Dermis blood vessel endothelial cell (primary cell): ENCODE data around the gene TCF4. TPM values are rescaled to one million over a fixed set of nuclear protein-coding genes. Genes with fewer than 3 reads are reported as not detected.
A peak's percentile ranks its signal among the peaks of the same experiment; 100 is the strongest.

ENCODE experiments used
- DNase-seq: peaks from one replicate; pipeline ENCODE4 v3.0.0; 2010
- total RNA-seq: library from RNA; depleted of rRNA; stranded (reverse); fragments of >200 nt; gene quantifications from 2 replicates; pipeline ENCODE4 v1.2.3, GENCODE V29; 2014

TCF4 gene
- total RNA-seq, 1 donor from 2014 or later: 759 TPM

DNA sequence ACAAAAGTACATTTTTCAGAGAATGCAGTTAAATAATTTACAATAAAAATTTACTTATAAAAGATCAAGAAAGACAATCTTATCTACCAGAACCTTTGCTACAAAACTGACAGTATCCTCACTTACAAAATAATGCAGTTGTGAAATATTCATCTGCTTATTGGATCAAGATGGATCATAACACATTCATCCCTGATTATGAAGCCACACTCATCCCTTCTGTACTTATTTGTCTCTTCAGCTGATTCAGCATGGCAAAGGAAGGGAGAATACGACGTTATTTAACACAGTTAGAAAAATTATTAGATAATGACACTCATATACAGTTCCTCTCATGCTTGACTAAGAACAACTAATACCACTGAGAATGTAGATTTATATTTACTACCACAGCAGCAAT lies 46.4 kb downstream of the TCF4 start:
- no peak for DNase-seq

DNA sequence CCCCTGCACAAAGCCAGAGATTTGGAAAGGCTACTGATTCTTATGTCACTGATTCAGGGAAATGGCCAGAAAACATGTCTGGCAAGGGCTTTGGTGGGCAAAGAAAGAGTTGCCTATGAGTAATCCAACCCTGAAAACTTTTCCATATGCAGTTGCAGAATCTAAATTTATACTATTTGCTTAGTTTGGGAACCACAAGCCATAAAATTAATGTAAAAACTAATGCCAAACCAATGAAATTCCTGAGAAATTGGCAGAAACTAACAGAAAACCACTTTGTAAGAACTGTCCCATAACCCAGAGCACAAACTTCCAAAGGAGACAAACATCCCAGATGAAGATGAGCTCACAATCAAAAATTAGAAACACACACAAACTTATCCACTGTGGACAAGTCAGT lies 48.8 kb downstream of the TCF4 start:
- DNase-seq: no peak

DNA sequence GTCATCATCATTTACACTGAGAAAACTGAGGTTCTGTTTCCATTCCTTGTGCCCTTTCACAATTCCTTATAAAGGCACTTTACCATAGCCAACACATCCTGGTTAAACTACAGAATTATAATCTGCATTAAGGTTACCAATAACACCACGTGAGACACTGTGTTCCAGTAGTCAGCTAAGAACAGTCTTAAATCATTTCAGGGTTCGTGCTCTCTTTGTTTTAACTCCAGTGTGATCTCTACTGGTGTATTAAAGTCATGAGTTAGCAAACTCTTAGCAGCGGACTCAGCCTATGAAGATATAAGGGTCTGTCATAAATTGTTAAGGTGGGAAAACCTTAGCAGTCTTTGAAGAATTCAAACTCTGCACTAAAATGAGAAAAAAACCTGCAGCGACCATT lies 53.0 kb downstream of the TCF4 start:
- DNase-seq: no peak

DNA sequence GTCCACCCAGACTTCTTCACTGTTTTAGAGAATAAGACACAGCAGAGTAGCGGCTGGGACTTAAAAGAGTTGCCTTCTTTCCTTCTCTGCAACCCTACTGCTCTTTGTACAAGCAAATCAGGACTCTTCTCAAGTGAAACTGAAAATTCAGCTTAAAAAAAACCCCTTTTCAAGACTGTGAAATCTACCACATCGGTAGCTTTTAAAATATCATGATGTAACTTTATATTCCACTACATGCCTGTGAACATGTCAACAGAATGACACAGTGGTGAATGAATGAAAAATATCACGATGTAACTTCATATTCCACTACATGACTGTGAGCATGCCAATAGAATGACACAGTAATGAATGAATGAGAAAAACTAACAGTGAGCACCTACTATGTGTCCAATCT lies 53.4 kb downstream of the TCF4 start:
- DNase-seq: no peak

DNA sequence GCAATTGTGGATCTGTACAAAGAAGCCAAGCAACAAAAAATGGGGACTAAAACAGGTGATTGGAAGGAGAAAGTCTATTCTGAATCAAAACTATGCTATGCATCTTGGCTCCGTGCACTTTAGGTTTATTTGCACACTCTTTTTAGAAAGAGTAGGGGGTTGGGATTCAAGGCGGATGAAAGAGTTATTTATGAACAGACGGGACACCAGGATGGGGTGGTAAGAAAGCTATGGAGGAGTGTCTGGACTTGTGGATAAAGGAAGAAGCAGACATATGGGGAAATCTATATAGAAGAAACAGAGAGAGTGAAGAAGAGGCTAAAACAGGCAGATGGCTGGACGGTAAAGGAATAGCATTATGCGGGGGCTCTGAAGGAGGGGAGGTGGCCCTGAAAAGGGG lies 57.8 kb downstream of the TCF4 start:
- DNase-seq: no peak

DNA sequence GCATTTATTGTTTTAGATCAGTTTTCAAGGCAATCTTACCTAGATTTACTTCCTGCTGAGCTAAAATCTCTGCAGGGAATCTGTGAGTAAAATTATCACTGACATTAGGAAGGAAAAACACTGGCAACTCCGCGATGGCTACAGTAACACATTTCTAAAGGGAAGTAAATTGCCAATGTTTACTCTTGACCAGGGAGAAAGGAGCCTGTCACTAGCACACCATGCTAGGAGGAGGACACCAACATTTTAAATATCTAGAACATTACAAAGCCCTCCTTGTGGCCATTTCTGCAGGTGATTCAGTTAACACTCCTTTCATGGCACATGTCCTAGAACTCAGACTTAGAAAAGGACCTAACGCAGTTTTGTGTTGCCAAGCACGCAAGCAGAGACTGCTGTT lies 58.4 kb downstream of the TCF4 start:
- DNase-seq: no peak

DNA sequence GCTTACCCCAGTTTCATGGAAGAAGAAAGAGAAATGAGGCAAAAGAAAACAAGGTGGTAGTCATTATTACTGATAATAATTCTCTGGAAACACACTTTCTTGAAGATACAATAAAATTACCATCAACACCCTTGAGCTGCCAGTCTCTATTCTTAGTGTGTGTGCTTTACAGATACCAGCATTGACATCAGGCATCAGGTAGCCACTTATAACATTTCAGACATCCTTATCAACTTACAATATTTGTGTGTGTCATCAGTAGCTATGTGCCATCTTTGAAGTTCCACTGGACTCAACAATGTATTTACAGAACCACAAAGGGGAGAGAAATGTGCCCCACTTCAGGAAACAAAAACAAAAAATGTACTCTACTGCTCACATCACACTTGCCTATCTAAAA lies 62.1 kb downstream of the TCF4 start:
- DNase-seq: no peak

DNA sequence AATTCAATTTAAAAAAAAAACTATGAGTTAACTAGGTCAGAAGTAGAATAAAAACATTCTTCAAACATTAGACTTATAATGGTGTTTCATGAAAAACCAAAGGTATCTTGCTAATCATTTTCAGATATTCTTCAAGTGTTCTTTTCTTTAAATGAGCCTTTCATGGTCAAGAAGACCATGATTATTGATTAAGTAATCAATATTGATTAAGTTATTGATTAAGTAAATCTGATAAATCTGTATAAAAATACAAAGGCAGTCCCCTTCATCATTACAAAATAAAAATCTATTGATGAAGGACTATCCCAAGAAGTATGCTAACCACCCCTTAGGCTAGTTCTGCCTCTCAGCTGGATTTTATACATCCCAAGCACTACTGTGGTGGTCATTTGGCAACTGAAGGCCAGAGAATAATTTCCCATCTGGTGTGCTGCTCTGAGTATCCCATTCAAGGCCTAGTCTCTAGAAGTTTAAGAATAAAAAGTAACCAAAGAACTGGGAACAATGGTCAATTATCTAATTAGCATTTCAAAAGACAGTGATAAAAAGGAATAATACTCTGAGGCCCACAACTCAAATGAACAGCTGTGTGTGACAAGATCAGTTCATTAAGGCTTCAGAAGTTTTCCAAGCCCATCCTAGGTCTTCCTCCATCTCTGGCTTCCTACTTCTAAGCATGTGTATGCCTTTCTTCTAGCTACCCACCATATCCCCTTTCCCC lies 63.5 kb downstream of the TCF4 start:
- DNase-seq: no peak

DNA sequence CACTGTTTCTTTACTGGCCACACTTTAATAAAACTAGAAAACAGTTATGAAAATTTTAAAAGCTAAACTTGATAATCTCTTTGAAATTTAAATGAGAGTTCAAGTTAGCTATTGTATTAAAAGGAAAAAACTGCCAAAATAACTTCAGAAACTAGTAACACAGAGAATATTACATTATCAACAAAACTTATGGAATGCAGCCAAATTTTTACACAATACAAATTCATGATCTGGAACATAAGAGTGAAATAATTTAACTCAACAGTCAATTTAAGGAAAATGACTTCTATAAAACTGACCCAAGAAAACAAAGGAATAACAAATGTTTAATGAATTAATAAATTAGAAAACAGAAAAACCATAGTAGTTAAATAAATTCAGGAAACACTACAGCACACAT lies 65.0 kb downstream of the TCF4 start:
- DNase-seq: peak; percentile 51

DNA sequence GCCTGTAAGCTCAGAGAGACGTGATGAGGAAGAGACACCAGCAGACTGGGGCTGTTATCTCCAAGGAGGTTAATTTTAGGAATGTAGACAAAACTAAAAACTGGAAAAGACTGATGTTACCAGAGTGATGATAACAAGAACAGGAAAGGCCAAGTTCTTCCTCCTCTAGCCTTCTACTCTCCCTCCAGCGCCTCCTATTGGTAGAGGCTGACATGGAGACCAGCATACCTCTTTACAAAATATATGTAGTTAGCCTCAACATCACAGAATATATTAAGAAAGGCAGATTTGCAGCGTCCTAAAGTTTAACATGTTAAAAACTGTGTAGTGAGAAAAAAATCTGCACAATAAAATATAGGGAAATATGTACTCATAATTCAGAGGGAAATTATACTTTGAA lies 66.0 kb downstream of the TCF4 start:
- no peak for DNase-seq

DNA sequence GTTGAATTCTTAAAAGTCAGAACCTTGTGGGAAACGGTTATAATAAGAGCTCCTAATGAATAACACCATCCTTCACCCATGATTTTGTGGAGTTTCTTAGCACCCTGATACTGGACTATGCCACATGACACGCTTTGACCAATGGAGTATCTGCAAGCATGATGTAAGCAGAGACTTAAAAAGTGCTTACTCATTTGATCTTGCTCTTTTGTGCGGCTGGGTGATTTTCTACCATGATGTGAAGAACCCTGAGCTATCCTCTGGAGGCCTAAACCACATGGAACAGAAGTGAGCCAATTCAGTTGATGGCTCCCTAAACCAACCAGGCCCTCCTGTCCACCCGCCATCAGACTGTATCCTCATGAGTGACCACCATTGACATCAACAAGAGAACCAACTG lies 70.9 kb downstream of the TCF4 start:
- DNase-seq: no peak

DNA sequence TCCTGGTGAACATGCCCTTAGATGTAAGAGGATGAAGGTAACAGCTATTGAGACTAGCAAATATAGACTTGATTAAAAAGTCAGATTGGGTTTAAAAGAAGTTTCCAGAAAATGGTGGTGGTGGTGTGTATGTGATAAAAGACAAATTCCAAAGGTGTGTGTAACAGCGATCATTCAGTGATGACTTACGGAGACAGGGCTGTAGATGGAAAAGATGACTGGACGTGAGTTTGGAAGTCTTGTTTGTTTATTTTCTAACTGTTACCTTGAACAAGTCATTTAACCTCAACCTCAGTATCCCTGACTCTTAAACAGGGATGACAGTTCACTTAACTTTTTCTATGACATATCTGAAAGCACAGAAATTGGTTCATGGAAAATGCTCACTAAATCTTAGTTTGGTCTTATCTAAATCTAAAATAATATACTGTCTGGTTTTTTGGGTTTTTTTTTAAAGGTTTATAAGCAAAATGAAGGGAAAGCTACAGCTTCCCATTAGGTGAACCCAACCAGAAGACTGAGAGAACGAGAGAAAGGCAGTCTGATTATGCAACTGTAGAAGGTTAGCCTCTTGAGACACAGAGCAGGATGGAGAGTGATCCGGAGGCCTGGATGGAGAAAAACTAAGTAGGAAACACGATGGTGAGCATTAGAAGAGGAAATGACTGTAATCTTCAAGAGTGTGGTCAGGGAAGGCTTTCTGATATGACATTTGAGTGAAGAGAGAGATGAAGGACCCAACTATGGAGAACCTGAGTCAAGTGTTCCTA lies 71.9 kb downstream of the TCF4 start:
- peak; percentile 44 for DNase-seq

DNA sequence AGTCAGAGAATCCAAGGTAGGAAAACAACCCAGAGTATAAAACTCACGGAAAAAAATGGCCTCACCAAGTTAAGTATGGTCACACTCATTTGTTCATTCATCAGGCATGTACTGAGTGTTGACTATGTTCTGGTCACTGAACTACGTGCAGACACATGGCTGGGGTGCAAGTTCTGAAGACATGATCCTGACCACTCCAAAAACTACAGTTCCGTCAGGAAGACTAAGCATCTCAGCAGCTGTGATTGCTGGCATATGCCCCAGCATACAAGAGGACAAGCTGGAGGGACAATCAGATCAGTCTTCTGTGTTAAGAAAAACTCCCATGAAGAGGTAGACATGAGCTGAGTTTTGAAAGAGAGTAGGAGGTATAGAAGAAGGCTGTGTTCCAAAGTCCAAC lies 72.8 kb downstream of the TCF4 start:
- no peak for DNase-seq

DNA sequence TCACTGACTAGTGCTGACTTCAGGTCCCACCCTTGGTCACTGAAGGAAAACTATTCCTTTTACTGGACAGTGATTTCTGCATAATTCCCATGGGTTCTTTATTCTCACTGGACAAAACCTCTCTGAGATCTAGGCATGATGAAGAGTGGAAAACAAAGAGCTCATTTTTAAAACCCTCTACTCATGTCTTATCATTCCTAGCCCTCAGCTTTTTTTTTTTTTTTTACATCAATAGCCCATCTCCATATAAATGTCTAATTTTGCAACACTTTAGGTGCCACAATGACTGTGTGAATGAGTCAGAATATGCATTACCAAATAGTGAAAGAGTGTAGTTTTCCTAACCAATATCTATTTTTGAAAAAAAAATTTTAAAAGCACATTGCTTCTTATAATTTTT lies 74.8 kb downstream of the TCF4 start:
- DNase-seq: no peak

DNA sequence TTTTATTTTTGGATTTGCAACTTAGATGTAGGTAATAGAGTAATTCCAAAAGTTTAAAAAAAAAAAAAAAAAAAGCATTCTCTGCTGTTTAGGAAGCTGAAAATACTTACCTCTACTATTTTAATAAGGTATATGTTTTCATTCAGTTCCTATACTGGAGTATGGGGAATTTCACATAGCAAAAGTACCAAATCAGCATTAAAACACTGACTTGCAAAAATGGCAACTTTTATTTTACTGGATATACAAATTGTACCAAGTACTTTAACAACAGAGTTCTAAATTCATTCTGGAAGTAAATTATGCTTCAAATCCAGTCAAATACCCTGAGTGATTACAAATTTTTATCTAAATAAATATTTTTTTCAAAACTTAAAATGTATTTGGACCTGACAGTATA lies 76.7 kb downstream of the TCF4 start:
- DNase-seq: no peak

DNA sequence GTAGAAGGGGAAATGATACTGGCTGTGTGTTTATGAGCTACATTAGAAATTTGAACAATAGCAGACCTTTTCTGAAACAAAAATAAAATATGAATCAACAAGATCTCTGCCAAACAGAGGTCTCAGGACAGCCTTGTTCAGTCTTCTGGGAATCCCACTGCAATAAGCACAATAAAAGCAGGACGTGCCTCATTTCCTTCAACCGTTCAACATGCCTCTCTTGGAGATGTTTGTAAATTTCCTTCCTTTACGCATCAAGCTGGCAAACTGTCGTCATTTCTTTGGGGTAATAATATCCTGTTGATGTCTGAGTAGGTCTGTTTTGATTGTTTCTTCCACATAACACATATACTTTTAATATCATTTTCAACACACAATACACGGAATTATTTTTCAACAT lies 77.2 kb downstream of the TCF4 start:
- peak; percentile 99 for DNase-seq

DNA sequence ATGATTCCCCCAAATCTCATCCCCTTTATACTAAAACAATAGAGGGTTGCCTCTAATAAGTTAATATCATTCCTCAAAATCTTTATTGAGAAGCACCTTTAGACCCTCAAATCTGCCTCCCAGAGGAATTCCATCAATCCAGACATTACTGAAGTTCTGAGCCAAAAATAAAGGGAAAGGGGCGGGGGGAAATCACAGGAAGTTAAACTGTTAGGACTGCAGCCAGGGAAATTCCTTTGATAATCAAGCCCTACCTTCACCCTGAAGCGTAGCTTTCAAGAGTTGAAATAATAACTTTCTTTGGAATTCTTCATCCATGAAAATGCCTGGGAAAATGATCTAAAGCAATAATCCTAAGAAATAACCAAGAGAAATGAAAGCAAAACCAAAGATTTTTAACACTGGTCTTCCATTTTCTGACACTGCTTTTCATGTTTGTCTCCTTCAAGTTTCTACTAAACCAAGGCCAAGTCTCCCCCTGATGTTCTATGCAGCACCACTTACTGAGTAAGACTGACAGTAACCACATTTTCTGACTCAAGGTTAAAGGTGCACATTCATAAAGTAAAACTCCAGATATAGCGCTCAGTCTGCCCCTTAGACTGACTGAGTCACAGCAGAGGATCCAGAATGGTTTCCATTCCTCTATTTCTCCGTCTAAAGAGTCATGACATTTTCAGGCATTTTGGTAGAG lies 78.2 kb downstream of the TCF4 start:
- peak; percentile 92 for DNase-seq

DNA sequence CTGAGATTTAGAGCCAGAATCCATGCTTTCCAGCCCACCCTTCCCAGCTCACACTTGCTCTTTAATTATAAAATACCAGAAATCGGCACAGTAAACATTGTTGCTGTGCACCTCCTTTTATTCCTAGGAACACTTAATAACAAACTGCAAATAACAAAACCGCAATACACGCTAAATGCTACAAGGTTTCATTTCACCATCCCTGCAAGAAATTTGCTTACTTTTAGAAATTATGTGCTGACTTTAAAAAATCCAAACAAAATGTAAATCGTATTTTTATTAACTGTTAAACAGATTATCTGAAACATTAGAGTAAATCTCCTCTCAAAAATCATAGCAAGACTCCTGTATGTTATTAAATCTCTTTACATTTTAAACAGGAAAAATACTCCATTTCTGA lies 79.3 kb downstream of the TCF4 start:
- DNase-seq: no peak

DNA sequence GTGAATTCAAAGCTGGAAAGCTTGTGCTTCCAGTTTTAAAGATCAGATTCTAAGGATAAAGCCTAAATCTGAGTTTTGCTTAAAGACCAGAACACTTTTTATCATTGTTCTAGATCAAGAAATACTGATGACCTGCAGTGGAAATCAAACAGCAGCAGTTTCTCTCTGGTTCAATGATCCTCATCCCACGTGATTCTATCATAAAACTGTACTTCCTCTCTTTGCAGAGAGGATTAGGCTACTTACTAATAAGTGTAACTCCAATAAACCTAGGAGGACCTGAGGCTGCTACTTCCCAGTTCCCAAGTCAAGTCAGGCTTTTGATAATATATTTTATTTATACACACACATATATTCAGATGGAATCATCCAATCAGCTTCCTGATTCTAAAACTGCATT lies 81.9 kb downstream of the TCF4 start:
- DNase-seq: no peak

DNA sequence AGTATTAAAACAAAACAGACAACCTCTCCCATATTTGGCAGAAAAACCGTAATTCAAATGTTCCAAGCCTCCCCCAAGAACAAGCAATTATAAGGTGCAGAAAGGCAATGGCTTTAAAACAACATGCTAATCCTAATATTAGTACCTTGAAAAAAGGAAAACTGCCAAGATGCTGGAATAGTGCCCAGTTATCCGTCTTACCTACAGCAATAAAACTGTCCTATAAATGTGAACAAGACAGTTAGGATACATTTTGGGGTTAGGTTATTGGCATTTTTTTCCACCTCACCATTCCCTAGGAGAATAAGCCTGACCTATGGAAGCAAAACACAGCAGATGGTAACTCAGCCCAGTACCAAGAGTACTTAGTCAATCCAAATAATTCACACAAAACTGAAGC lies 83.2 kb downstream of the TCF4 start:
- DNase-seq: no peak

DNA sequence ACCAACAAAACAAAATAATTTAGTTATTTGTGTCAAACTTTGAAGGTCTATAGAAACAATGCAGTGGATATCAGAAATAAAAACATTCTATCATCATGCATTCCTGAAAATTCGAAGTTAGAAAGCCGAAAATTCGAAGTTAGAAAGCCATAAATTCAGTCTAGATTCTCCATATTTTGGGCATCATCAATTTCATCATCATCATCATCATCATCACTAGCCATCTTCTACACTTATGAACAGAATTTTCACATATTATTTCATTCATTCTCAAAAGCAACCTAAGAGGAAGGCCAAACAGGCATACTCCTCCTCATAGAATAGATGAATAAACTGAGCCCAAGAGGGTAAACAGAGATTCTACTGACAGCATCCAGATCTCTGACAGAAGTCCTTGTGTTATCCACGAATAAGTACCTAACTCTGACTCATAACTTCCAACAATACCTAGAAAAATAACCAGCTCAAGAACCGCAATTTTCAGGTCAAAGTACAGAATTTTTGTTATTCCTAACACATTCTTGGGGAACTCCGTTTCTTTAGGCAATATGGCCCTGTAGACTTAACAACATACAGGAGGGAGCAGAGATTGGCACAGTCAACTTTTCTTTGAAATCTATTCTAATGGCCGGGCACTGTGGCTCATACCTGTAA lies 84.7 kb downstream of the TCF4 start:
- peak; percentile 46 for DNase-seq

DNA sequence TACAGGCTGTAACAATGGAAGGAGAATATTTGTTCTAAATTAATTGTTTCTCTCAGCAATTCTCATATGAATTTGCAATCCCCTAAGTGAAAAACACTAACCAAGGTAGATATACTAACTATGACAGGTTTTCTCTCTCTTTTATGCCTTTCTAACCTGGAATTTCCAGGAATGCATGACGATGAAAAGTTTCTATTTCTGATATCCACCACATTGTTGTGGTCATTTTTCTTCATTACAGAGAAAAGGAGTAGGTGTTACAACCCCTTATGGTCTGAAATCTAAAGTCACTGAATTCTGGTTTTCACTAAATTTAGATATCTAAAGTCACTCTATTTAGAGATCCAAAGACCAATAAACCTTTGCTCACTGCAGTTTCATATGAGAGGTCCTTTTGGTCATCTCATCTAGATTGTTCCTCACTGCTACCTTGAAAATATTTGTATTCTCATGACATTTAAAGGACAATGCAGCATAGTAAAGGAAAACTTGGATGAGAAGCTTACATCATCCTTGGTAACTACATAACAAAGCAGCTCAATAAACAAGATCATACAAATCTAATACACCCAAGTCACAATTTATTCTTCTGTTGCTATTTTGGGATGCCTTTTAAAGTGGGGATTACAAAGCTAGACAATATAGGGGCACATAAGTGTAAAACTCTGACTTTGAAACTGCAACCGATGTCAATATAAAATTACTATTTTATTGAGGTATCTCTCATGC lies 85.8 kb downstream of the TCF4 start:
- DNase-seq: peak; percentile 74

DNA sequence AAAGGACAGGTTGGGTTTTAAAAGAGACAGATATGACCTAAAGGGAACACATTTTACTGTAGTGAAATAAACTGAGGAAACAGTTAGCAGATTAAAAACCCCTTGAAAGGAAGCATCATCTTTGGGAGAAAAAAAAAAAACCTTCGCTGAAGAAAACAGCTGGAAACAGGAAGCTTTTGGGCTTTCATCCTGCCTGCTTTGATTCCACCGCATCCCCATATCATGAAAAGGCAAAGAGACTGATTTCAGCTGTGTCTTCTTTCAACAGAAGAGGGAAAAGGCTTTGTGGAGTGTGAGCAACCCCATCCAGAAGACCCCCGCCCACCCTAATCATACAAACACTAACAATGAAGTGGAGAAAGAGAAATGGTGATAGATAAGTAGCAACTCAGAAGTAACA lies 86.4 kb downstream of the TCF4 start:
- peak; percentile 51 for DNase-seq
